ENCODE data around the gene SETD2. TPM values are rescaled to one million over a fixed set of nuclear protein-coding genes. Genes with fewer than 3 reads are reported as not detected.
"Not testable (repeated sequence)": the region's sequence is repeated elsewhere in the genome, so short reads cannot be mapped to it uniquely, and the experiment has no call there.

The SETD2 gene
- total and polyA plus RNA-seq, 8 donors = 9.3 to 96.2 (median 66.4) TPM

GRCh38 chr3:47130557-47130956 is 33.4 kb downstream of the SETD2 start:
- no peak overlapping the region for H3K27ac ChIP-seq
- TF ChIP-seq POLR2AphosphoS5 (IDR thresholded peaks at IDR 0.05) (no peak), POLR2A (IDR thresholded peaks at IDR 0.05) (no peak), CTCF (IDR thresholded peaks at IDR 0.05) (no peak), EP300 (IDR thresholded peaks at IDR 0.05) (no peak)
- no peaks in the 10 kb centered on the region for H3K9me3 ChIP-seq
- peaks cover 0 to 6% (median 2%) of the 10 kb centered on the region in 4 donors for H3K36me3 ChIP-seq
- 58 to 77% (median 70%) methylated on average over 2 of the region's 2 CpGs for WGBS, 5 donors
- H3K27me3 ChIP-seq = no peaks in the 10 kb centered on the region
- intact Hi-C loops (cut with DNase I; ENCODE audit: low total_unique reads) = no loop called here
- H3K4me3 ChIP-seq = no peak overlapping the region
- DNase-seq = no peak
- H3K4me1 ChIP-seq = peaks cover 12 to 78% (median 48%) of the 10 kb centered on the region in 4 donors

- no peaks in the 10 kb centered on the region for H3K27me3 ChIP-seq
- H3K27ac ChIP-seq = no peak overlapping the region
- H3K9me3 ChIP-seq = no peaks in the 10 kb centered on the region
- DNase-seq = no peak
- peaks cover 6 to 54% (median 29%) of the 10 kb centered on the region in 4 donors for H3K4me1 ChIP-seq
- no peak overlapping the region for H3K4me3 ChIP-seq
- TF ChIP-seq POLR2AphosphoS5 (IDR thresholded peaks at IDR 0.05) (no peak), EP300 (IDR thresholded peaks at IDR 0.05) (no peak), CTCF (IDR thresholded peaks at IDR 0.05) (no peak), POLR2A (IDR thresholded peaks at IDR 0.05) (no peak)
- WGBS, 5 donors = 65 to 79% (median 77%) methylated on average over 4 of the region's 4 CpGs
- intact Hi-C loops (cut with DNase I; ENCODE audit: low total_unique reads) = no loop called here
- H3K36me3 ChIP-seq = peaks cover 13 to 27% (median 19%) of the 10 kb centered on the region in 4 donors
These were observed 35.8 kb downstream of the SETD2 start for GRCh38 chr3:47128137-47128536.

GRCh38 chr3:47123857-47124256 is 40.1 kb downstream of the SETD2 start:
- Histone ChIP-seq H3K9me3 (no peaks in the 10 kb centered on the region), H3K36me3 (peaks cover 21 to 63% (median 47%) of the 10 kb centered on the region in 4 donors), H3K4me1 (peaks cover 0 to 23% (median 9%) of the 10 kb centered on the region in 4 donors), H3K4me3 (no peak overlapping the region), H3K27ac (no peak overlapping the region), H3K27me3 (no peaks in the 10 kb centered on the region)
- WGBS, 5 donors = 95 to 100% (median 98%) methylated on average over 3 of the region's 3 CpGs
- TF ChIP-seq POLR2A (IDR thresholded peaks at IDR 0.05) (no peak), POLR2AphosphoS5 (IDR thresholded peaks at IDR 0.05) (no peak), CTCF (IDR thresholded peaks at IDR 0.05) (no peak), EP300 (IDR thresholded peaks at IDR 0.05) (no peak)
- DNase-seq = no peak
- intact Hi-C loops (cut with DNase I; ENCODE audit: low total_unique reads) = no loop called here

- H3K36me3 ChIP-seq = peaks cover 21 to 69% (median 54%) of the 10 kb centered on the region in 4 donors
- WGBS, 5 donors = 94 to 98% (median 96%) methylated on average over 3 of the region's 3 CpGs
- peaks cover 0 to 12% (median 6%) of the 10 kb centered on the region in 4 donors for H3K4me1 ChIP-seq
- no peak overlapping the region for H3K27ac ChIP-seq
- TF ChIP-seq POLR2AphosphoS5 (IDR thresholded peaks at IDR 0.05) = no peak
- no peak overlapping the region for H3K4me3 ChIP-seq
- no peak for DNase-seq
- intact Hi-C loops (cut with DNase I; ENCODE audit: low total_unique reads) = no loop called here
- no peaks in the 10 kb centered on the region for H3K9me3 ChIP-seq
- no peaks in the 10 kb centered on the region for H3K27me3 ChIP-seq
These were observed 42.5 kb downstream of the SETD2 start for GRCh38 chr3:47121409-47121808.

- intact Hi-C loops (cut with DNase I; ENCODE audit: low total_unique reads) = no loop called here
- Histone ChIP-seq H3K4me1 (peaks cover 0 to 11% (median 4%) of the 10 kb centered on the region in 4 donors), H3K36me3 (peaks cover 23 to 72% (median 62%) of the 10 kb centered on the region in 4 donors), H3K27me3 (no peaks in the 10 kb centered on the region), H3K27ac (no peak overlapping the region), H3K4me3 (no peak overlapping the region), H3K9me3 (no peaks in the 10 kb centered on the region)
- TF ChIP-seq POLR2A (IDR thresholded peaks at IDR 0.05) (no peak), POLR2AphosphoS5 (IDR thresholded peaks at IDR 0.05) (no peak), CTCF (IDR thresholded peaks at IDR 0.05) (no peak)
- 86 to 96% (median 91%) methylated on average over 1 of the region's 1 CpG for WGBS, 5 donors
- DNase-seq = no peak
These were observed 43.8 kb downstream of the SETD2 start for GRCh38 chr3:47120138-47120537.

GRCh38 chr3:47119387-47119786 is 44.5 kb downstream of the SETD2 start:
- Histone ChIP-seq H3K36me3 (peaks cover 30 to 75% (median 67%) of the 10 kb centered on the region in 4 donors), H3K4me1 (peaks cover 0 to 11% (median 4%) of the 10 kb centered on the region in 4 donors)
- H3K4me3 ChIP-seq; H3K27me3 ChIP-seq; intact Hi-C loops (cut with DNase I; ENCODE audit: low total_unique reads); H3K27ac ChIP-seq; DNase-seq; H3K9me3 ChIP-seq: not testable (repeated sequence)
- 86 to 93% (median 87%) methylated on average over 5 of the region's 5 CpGs for WGBS, 5 donors

Data from stomach (tissue), 9 donors.